Fibroblast of pulmonary artery (primary cell): ENCODE measurements around the gene BACH2.
"Not testable (repeated sequence)": the region's sequence is repeated elsewhere in the genome, so short reads cannot be mapped to it uniquely, and the experiment has no call there.

Experiments
- DNase-seq: peaks from one replicate; pipeline ENCODE4 v3.0.0-alpha.2; 2010; ENCODE audit warnings: low read depth
- H3K4me3 ChIP-seq: replicated peaks from 2 replicates; pipeline ENCODE4 v1.5.1; 2011; ENCODE audit warnings: low read depth, mild to moderate bottlenecking, control low read depth, low read length, moderate library complexity
- TF ChIP-seq, protein P1 (sequence below): IDR thresholded peaks from 2 replicates; pipeline ENCODE4 v1.5.1; 2011; ENCODE audit warnings: mild to moderate bottlenecking, control low read depth, low read length, inconsistent platforms; ENCODE audit errors: missing control alignments

The BACH2 gene

GRCh38 chr6:90035047-90035723 is 261.5 kb downstream of the BACH2 start:
- TF ChIP-seq, protein P1, sequence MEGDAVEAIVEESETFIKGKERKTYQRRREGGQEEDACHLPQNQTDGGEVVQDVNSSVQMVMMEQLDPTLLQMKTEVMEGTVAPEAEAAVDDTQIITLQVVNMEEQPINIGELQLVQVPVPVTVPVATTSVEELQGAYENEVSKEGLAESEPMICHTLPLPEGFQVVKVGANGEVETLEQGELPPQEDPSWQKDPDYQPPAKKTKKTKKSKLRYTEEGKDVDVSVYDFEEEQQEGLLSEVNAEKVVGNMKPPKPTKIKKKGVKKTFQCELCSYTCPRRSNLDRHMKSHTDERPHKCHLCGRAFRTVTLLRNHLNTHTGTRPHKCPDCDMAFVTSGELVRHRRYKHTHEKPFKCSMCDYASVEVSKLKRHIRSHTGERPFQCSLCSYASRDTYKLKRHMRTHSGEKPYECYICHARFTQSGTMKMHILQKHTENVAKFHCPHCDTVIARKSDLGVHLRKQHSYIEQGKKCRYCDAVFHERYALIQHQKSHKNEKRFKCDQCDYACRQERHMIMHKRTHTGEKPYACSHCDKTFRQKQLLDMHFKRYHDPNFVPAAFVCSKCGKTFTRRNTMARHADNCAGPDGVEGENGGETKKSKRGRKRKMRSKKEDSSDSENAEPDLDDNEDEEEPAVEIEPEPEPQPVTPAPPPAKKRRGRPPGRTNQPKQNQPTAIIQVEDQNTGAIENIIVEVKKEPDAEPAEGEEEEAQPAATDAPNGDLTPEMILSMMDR = no peak
- H3K4me3 ChIP-seq = no peak overlapping the region
- no peak for DNase-seq

- TF ChIP-seq, protein P1 = no peak
- H3K4me3 ChIP-seq = no peak overlapping the region
- DNase-seq = no peak
Measured at GRCh38 chr6:90033746-90034271, 262.8 kb downstream of the BACH2 start.

GRCh38 chr6:90032489-90033212 is 264.0 kb downstream of the BACH2 start:
- H3K4me3 ChIP-seq, DNase-seq: not testable (repeated sequence)

DNA sequence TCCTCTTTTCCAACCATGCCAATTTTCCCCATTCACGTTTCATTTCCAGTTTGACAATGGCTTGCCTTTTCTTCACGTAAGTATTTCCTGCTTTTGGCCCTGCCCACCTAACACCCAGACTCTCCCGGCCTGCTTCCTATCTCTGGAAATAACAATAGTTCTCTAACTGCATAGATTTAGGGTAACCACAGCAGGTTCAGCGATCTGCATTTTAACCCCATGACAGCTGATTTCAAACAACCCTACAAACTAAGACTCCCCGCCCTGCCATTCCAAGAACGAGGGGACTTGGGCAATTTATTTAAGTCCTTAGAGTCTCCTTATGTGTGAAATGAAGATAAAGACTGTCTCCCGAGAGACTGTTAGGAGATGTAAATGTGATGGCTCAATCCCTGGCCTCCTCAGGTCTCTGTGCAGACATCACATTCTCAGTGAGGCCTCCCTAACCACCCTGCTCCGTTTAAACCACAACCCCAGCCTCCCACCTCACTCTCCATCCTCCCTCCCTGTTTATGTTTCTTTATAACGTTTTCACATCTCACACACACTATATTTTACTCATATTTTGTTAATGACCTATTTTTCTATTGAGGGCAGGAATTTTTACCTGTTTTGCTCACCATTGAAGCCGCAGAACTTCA is 267.5 kb downstream of the BACH2 start:
- no peak for DNase-seq
- TF ChIP-seq, protein P1 = no peak
- no peak overlapping the region for H3K4me3 ChIP-seq

DNA sequence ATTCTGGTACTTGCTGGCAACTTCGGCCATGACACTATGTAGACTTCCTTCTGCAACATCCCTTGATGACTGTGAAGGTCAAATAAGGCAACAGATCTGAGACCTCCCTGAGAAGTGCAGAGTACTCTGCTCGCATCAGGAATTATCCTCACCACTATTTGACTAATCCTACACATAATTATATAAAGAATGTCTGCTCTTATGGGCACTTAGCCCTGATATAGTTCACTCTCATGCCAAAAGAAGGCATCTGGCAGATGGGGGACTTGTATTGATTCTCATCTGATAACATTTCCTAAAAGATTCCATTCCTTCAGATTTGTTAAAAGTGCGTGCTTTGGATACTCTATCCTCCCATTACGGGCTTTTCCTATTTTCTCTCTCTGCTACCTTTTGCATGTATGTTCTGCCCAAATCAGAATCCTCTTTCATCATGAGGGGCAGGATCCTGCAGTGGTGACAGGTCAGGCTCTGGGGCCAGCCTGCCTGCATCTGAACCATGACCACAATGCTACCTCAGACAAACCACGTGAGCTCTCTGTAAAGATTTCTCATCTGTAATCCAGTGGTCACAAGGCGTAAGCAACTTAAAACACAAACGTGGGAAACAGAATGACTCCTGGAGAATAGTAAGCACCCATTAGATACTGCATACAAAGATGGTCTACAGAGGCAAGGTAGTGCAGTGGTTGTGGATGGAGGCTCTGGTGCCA is 268.4 kb downstream of the BACH2 start:
- DNase-seq = no peak
- TF ChIP-seq, protein P1 = no peak
- no peak overlapping the region for H3K4me3 ChIP-seq

DNA sequence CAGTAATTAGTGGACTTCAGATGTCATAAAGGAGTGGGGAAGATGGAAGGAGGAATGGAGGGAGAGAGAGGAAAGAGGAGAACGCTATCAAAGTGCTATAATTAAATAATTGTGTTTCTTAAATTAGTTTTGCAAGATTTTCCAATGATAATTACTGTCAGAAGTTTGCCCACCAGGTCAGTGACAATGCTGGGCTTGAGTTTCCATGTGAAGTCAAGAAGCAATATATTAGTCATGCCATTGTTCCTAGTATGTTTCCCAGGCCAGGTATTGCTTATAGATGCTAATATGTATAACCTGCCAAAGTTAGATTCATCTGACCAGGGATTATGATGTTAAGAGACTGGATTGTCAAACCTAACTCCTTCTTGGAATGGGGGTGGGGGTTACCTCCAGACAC is 270.4 kb downstream of the BACH2 start:
- TF ChIP-seq, protein P1 = no peak

More for the DNA sequence above, 270.4 kb downstream of the BACH2 start:
- no peak for DNase-seq
- H3K4me3 ChIP-seq = no peak overlapping the region
